Activated naive CD4-positive, alpha-beta T cell treated with anti-CD3 and anti-CD28 coated beads, Interleukin-2, amount 50 U/mL, for 72 hours (primary cell): ENCODE results near the gene RSBN1. TPM values are rescaled to one million over a fixed set of nuclear protein-coding genes. Genes with fewer than 3 reads are reported as not detected.

Experiments used
- ATAC-seq, 2 donors: fragments of 150-1000 bp; cut with Tn5 transposase; 2 replicates each; pipeline ENCODE4 v1.10.0; 2021; ENCODE audit warnings: mild to moderate bottlenecking in 2 of 2, moderate library complexity in 2 of 2
- DNase-seq, 2 donors: peaks; one replicate each; pipeline ENCODE4 v3.0.0; 2021 to 2022; ENCODE audit warnings: low spot score in 2 of 2
- H3K27ac Mint-ChIP-seq, 2 donors: one replicate each; pipeline ENCODE4 v1.8.0; 2022; ENCODE audit warnings: mild to moderate bottlenecking in 2 of 2, mixed read lengths in 2 of 2
- H3K36me3 Mint-ChIP-seq, 2 donors: one replicate each; pipeline ENCODE4 v1.8.0; 2022; ENCODE audit warnings: mixed read lengths in 2 of 2
- H3K9me3 Mint-ChIP-seq, 2 donors: one replicate each; pipeline ENCODE4 v1.8.0; 2022; ENCODE audit warnings: mixed read lengths in 2 of 2
- total RNA-seq, 2 donors: library from RNA; stranded (reverse); gene quantifications; one replicate each; pipeline ENCODE4 v1.2.3, GENCODE V29; 2022

RSBN1 gene
- total RNA-seq, 2 donors from 2014 or later: 21.6 to 28.3 TPM

DNA sequence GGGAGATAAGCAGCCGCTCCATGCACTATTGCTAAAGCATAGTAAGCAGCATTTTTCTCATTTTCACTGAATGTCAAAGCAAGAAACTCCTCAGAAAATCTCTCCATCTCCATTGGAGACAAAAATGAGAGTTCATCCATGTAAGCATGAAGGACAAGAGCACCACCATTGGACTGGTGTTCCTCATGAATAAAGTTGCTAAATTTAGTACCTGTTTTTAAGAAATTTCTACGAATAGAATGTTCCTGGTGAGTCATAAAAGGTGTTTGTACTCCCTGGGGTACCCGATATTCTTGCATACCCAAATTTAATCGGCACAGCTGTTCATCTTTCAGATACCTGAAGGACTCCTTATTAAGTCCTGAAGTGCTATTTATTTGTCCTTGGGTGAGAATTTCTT lies 14.8 kb downstream of the RSBN1 start:
- DNase-seq: no peak
- H3K27ac Mint-ChIP-seq: no peak overlapping the region
- peaks cover 0 to 20% of the 10 kb centered on the region in 2 donors for H3K36me3 Mint-ChIP-seq
- H3K9me3 Mint-ChIP-seq: peaks cover 0 to 6% of the 10 kb centered on the region in 2 donors
- no peak for ATAC-seq

DNA sequence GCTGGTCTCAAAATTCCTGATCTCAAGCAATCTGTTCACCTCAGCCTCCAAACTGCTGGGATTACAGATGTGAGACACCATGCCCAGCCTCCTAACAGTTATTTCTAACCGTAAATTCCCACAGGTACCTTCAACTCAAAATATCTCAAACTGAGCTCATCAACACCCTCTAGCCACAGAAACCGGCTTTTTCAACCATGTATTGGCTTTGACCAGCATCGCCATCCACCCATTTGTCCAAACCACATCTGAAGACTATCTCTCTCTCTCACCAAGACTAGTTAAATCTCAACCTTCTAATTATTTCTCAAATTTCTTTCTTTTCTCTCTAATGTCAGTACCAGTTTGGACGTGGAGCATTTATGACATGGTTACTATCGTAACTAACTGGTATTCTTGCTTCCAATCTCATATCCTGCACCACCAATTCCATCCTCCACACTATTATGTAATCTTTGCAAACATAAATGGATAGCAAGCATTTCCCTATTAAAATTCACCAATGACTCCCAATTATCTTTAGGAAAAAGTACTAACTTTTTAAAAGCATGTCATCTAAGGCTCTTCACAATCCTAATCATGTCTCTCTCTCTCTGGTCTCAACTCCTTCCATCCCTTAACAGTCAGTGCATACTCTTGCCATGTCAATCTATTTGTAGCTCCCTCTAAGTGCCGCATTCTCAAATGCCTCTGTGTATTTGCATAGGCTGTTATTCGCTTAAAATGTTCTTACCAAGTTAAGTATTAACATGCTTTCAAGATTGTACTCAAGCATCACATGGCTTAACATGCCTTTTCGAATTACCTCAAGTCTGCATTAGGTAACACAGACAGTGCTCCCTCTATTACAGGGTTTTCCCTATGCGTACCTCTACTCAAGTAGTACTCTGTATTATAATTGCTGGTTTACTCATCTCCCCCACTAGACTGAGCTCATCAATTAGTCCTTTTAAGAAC lies 18.1 kb downstream of the RSBN1 start:
- Mint-ChIP-seq H3K27ac (peak overlapping the region in 1 of 2 donors; percentile 31), H3K36me3 (peaks cover 4 to 32% of the 10 kb centered on the region in 2 donors), H3K9me3 (peaks cover 0 to 6% of the 10 kb centered on the region in 2 donors)
- no peak for ATAC-seq
- no peak for DNase-seq

DNA sequence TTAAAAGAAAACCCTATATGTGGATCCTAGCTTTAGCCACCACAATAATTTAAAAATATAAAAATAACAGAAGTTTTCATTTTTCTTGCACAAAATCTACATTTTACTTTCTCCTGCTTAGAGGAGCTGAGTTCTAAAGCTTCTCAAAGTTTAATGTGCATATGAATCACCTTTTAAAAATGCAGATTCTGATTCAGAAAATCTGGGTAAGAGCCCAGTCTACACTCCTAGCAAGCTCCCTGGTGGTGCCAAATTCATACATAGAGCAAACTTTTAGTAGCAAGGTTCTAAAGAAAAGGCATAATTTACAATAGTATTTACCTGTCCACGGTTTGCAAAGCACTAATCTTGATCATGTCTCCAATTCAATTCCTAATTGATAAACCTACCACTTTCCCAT lies 19.3 kb downstream of the RSBN1 start:
- Mint-ChIP-seq H3K27ac (no peak overlapping the region), H3K9me3 (peaks cover 0 to 6% of the 10 kb centered on the region in 2 donors), H3K36me3 (peaks cover 4 to 44% of the 10 kb centered on the region in 2 donors)
- ATAC-seq: no peak
- DNase-seq: no peak

DNA sequence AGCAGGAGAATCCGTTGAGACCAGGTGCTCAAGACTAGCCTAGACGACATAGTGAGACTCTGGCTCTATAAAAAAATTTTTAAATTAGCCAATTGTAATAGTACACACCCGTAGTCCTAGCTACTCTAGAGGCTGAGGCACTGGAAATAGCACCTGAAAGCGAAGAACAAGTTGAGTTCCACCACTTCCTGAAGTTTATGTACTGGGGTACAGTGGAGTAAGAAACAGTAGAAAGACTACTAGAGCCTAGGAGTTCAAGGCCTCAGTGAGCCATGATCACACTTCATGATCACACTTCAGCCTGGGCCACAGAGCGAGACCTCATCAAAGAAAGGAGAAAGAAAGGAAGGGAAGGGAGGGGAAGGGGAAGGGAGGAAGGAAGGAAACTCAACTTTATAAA lies 19.8 kb downstream of the RSBN1 start:
- Mint-ChIP-seq H3K27ac (peak overlapping the region in 1 of 2 donors; percentile 18), H3K9me3 (peaks cover 0 to 6% of the 10 kb centered on the region in 2 donors), H3K36me3 (peaks cover 4 to 42% of the 10 kb centered on the region in 2 donors)
- ATAC-seq (peak; percentile 58 to 68), DNase-seq (no peak)

DNA sequence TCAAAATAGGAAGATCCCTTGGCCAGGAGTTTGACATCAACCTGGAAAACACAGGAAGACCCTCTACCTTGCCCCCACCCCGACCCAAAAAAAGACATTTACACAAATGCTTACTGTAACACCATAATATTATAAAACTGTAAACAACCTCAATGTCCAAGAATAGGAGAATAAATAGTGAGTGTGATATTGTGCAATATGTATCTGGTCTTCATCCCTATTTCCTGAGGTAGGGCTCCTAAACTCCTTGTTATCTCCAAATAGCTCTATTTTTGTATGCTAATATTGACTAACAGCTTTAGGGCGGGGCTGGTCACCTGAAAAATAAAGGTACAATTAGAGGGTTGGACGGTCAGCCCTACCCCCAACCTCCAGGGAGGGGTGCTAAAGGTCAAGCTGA lies 23.5 kb downstream of the RSBN1 start:
- no peak overlapping the region for H3K27ac Mint-ChIP-seq
- H3K36me3 Mint-ChIP-seq: peaks cover 4 to 42% of the 10 kb centered on the region in 2 donors
- ATAC-seq: no peak
- no peaks in the 10 kb centered on the region for H3K9me3 Mint-ChIP-seq
- DNase-seq: no peak

DNA sequence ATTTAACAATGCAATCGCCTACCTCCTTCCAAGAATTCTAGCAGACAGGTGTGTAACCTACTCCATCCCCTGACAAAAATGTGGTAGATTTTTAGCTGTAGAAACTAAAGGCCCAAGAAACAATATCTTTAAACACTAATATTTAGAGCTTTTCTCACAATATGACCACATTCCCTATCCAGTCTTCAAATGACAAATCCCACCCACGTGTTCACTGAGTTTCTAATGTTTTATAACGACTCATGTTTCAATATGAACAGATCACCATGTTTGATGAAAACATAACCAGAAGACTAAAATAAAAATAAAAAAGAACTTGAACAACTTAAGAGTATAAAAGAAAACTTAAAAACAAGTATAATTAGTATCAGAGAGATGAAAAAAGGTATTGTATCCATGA lies 24.6 kb downstream of the RSBN1 start:
- DNase-seq (no peak), ATAC-seq (peak in 1 of 2 donors; percentile 20)
- Mint-ChIP-seq H3K27ac (peak overlapping the region; percentile 66 to 67), H3K9me3 (no peaks in the 10 kb centered on the region), H3K36me3 (peaks cover 4 to 39% of the 10 kb centered on the region in 2 donors)

DNA sequence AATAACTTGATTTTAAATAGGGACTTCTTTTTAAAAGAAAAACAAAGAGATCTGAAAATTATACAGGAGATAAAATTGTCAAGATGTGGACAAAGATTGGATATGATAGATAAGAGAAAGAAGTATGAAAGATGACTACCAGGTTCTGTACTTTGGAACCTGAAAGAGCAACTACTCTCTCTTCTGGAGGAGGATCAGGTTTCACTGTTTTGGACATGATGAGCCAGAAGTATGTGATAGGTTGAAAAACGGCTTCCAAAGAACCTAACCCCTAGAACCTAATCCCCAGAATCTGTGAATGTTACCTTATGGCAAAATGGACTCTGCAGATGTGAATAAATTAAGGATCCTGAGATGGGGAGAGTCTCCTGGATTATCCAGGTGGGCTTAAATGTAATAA lies 26.2 kb downstream of the RSBN1 start:
- H3K9me3 Mint-ChIP-seq: no peaks in the 10 kb centered on the region
- ATAC-seq (no peak), DNase-seq (no peak)
- H3K36me3 Mint-ChIP-seq: peaks cover 4 to 34% of the 10 kb centered on the region in 2 donors
- H3K27ac Mint-ChIP-seq: peak overlapping the region in 1 of 2 donors; percentile 26

DNA sequence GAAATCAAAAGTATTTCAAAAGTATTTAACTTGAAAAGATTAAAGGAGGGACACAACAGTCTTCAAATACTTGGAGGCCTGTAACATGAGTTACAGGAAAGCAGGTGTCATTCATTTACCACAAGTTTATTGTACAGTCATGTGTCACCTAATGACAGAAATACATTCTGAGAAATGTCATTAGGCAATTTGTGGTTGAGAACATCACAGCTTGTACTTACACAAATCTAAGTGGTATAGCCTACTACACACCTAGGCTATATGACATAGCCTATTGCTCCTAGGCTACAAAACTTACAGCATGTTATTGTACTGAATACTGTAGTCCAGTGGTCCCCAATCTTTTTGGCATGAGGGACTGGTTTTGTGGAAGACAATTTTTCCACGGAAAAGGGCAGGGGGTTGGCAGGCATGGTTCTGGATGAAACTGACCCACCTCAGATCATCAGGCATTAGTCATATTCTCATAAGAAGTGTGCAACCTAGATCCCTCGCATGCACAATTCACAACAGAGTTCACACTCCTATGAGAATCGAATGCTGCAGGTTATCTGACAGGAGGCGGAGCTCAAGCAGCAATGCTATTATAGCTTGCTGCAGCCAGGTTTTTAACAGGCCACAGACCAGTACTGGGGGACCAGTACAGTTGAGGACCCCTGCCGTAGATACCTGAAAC lies 28.0 kb downstream of the RSBN1 start:
- peak in 1 of 2 donors; percentile 27 for DNase-seq
- Mint-ChIP-seq H3K36me3 (peaks cover 0 to 30% of the 10 kb centered on the region in 2 donors), H3K27ac (peak overlapping the region in 1 of 2 donors; percentile 99), H3K9me3 (no peaks in the 10 kb centered on the region)
- peak; percentile 66 to 81 for ATAC-seq

DNA sequence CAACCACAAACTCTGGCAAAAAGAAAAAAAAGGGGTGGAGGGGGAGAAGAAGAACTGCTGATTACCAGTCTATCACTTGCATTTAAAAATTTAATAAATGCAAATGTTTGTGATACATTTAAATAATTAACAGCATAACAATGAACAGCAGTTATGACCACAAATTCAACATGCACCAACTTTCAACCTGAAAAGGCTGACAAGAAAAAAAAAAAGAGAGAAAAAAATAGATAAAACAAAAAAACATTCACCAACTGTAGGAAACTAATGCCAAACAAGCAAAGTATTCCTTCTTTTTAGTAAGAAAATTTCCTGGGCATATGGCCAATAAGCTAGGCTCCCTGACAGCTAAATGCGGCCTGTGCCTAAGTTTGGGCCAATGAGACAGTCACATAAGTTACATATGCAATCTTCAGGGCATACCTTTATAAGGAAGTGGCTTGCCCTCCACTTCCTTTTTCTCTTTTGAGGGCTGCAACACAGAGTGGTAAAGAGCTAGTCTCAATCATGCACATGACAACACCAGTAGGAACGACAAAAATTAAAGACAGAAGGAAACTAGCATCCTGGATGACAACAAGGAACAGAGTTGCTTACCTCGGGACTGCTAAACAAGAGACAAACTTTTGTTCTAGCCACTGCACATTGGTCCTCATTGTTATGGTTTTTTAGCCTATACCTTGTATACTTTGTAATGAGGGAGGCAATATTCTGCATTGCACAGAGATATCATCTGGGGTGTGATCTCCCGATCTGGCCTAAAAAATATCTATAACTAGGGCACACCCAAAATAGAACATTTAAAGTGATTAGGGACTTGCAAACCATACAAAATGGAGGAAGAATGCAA lies 28.8 kb downstream of the RSBN1 start:
- Mint-ChIP-seq H3K27ac (peak overlapping the region in 1 of 2 donors; percentile 99), H3K9me3 (peaks cover 0 to 4% of the 10 kb centered on the region in 2 donors), H3K36me3 (peaks cover 0 to 30% of the 10 kb centered on the region in 2 donors)
- DNase-seq (peak in 1 of 2 donors; percentile 25), ATAC-seq (peak; percentile 76 to 90)

DNA sequence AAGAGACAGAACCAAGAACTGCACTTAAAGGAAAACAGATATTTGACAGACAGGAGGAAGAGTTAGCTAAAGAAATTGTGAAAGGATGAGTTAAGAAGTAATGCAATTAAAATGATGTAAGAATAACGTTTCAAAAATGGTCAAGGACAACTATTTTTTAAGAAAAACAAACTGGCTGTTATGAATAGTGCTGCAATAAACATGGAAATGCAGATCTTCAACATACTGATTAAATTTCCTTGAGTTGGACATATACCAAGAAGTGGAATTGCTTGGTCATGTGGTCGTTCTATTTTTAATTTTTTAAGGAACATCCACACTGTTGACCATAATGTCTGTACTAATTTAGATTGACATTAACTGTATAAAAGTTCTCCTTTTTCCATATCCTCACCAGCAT lies 29.9 kb downstream of the RSBN1 start:
- ATAC-seq: no peak
- peaks cover 0 to 5% of the 10 kb centered on the region in 2 donors for H3K9me3 Mint-ChIP-seq
- peaks cover 0 to 25% of the 10 kb centered on the region in 2 donors for H3K36me3 Mint-ChIP-seq
- no peak overlapping the region for H3K27ac Mint-ChIP-seq
- no peak for DNase-seq

DNA sequence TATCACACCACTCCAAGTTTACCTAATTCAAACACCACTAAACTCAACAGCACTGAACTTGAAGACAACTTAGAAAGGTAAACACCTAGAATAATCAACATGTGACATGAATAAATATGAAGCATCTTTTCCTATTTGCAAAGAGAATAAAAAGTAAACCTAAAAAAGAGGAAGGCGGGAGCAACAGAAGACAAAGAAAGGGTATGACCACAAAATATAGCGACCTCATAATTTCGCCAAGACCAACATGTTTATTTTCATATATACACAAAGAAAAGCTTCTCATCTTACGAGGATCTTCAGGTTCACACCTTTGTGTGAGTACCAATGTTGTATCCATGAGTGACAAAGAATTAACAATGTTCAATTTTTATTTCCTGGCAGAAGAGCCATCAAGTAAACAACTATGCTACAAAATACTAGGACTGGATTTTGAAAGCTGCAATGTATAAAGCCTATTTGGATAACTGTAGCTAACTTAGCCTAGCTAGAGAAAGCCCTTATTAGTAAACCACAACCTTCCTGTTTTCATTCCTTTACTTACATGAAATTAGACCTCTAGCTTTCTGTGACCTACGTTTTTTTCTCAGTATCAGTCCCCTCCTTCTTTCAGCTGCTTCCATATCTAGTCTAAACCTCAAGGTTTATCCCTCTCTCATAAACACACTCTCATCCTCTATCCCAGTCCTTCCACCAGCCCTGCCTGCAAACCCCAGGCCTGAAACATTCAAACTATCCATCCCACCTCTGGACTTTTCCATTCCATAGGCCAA lies 31.7 kb downstream of the RSBN1 start:
- Mint-ChIP-seq H3K36me3 (peaks cover 0 to 26% of the 10 kb centered on the region in 2 donors), H3K9me3 (peaks cover 0 to 5% of the 10 kb centered on the region in 2 donors), H3K27ac (no peak overlapping the region)
- DNase-seq (no peak), ATAC-seq (peak; percentile 7 to 11)

DNA sequence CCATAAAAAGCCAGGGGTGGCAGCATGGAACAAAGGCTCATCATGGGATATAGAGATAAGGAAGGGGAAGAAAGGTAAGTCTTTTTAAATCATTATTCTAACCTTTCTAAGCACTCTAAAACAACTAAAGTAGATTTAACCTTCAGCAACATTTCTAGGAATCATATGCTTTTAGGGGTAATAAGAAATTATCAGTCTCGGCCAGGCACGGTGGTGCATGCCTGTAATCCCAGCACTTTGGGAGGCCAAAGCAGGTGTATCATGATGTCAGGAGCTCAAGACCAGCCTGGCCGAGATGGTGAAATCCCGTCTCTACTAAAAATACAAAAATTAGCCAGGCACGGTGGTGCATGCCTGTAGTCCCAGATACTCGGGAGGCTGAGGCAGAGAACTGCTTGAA lies 32.7 kb downstream of the RSBN1 start:
- H3K36me3 Mint-ChIP-seq: peaks cover 0 to 26% of the 10 kb centered on the region in 2 donors
- DNase-seq (no peak), ATAC-seq (no peak)
- H3K27ac Mint-ChIP-seq: no peak overlapping the region
- peaks cover 0 to 5% of the 10 kb centered on the region in 2 donors for H3K9me3 Mint-ChIP-seq

DNA sequence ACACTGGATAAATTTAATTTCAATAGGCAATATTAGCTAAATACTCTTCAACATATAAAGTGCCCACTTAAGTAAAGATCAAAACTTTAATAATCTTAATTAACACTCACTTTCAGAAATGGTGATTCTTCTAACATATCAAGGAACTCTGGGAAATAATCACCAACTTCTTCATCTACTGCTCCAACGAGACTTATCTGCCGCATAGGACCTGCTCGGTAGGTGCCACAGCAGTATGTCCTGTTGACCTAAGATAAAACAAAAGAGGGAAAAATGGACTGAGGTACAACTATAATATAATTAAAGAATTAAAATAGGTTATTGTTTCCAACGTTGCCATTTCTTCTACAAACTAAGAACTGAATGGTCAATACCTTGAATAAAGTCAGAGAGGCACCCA lies 34.7 kb downstream of the RSBN1 start:
- Mint-ChIP-seq H3K27ac (no peak overlapping the region), H3K36me3 (peaks cover 0 to 26% of the 10 kb centered on the region in 2 donors)
- no peak for ATAC-seq

DNA sequence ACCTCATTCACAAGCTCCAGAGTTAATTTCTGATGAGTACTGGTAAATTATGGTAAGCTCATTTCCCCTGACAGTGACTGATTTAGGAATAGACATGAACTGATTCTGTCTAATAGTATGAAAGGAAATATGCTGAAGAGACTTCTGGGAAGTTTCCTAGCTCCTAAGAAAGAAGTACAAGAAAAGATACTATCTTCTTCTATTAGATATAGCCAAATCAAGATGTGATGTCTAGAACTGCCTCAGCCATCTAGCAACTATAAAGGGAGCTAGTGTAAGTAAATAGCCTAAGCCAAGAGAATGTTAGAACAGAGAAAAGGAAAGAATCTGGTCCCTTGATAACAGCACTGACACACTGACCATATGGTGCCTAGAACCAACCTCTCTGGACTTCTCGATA lies 42.2 kb downstream of the RSBN1 start:
- Mint-ChIP-seq H3K36me3 (peaks cover 4 to 20% of the 10 kb centered on the region in 2 donors), H3K9me3 (no peaks in the 10 kb centered on the region), H3K27ac (peak overlapping the region in 1 of 2 donors; percentile 68)
- DNase-seq (no peak), ATAC-seq (no peak)

More for the DNA sequence above, 34.7 kb downstream of the RSBN1 start:
- H3K9me3 Mint-ChIP-seq: peaks cover 0 to 5% of the 10 kb centered on the region in 2 donors
- DNase-seq: no peak

DNA sequence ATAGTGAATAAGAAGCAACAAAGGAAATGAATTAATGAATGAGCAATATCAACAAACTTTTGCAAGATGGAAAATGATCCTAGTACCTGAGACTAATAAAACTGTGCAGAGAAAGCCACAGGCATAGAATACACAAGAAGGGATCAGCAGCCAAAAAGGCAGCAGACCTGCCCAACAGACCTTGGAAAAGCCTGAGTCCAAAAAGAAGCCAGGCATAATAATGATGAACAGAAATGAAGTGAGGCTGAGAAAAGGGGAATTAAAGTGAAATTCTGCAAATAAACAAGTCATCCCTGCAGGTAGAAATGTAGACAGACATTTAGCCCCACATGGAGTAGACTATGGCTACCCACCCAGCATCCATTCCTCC lies 42.7 kb downstream of the RSBN1 start:
- Mint-ChIP-seq H3K27ac (peak overlapping the region in 1 of 2 donors; percentile 68), H3K36me3 (peaks cover 4 to 20% of the 10 kb centered on the region in 2 donors), H3K9me3 (no peaks in the 10 kb centered on the region)
- no peak for DNase-seq
- no peak for ATAC-seq
